ENCODE results near the gene CA10. TPM values are rescaled to one million over a fixed set of nuclear protein-coding genes. Genes with fewer than 3 reads are reported as not detected.

The CA10 gene
- total RNA-seq, 1 donor from 2014 or later, result 2.0 TPM

DNA sequence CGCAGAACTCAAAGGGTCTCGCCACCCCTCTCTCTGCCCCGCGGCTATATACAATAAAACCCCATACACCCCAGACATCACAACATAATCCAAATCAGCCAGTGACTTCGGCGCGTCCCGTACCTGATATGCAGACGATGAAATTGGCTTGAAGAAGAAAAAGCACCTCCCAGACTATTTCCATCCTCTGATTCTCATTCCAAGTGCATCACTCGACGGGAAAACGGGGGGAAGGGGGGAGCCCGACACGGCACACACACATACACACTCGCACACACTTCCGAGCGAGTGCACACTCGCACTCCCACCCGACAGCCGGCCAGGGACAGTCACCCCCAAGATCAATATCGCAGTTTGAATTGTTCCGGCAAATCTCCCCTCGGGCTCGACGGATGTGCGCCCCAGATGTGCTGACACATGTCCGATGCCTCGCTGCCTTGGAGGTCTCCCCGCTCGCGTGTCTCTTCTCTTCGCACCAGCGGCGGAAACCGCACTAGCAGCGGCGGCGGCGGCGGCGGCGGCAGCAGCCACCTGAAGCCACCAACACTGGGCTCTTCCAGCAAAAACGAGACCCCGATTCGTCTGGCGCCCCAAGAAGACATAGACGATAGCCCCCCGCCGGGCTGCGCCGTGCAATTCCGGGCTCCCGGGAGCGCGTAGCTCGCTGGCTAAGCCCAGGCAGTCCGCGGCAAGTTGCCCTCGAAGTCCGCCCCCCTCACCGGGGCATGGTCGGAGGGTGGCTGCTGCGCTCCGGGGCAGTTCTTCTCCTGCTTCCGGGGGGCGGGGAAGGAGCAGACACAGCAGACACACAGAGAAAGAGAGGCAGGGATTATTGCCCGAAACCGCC, 688 bp downstream of the CA10 start:
- intact Hi-C loops (cut with DNase I), result no loop called here
- DNase-seq (ENCODE audit: extremely low spot score in 2 of 2), result no peak
- no peak overlapping the region for H3K4me3 ChIP-seq

DNA sequence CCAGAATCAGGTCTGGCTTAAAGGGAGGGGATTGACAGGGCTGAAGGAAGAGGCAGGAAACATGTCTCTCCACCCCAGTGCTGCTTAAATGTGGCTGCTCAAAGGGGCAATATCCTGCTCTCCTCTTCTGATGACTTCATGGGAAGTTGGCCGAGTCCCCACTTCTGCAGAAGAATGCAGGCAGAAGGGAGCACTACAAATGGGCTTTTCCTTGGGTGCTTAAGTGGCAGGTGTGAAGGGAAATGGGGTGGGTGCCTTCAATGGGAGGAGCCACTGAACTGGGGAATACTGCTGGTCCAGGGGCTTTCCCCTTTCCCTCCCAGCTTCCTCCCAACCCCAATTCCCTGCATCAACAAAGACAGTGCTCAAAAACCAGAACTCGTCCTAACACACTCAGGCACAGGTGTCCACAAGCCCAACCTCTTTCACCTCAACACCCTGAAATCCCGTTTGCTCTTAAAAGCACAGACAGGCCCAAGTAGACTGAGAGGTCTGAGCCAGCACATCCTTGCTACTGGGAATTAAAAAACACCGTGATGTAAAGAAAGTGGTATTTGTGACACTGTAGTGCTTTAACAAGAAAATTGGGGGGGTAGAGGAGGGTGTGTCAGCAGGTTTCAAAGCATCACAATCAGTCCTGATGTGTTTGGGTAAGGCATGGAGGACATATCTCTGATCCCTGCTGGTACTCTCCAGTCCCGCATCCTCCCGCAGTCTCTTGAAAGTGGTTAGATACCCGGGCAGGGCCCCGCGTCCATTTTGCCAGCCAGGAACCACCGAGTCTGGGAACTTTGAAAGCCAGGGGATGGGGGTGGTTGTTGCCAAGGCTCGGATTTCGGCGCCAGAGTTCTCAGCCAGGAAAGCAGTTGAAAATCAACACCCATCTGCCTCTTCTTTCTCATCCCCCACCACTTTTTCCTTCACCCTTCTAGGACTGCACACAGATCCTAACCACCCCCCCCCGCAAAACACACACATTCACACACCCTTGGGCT, 1.6 kb downstream of the CA10 start:
- DNase-seq (ENCODE audit: extremely low spot score in 2 of 2), result no peak
- intact Hi-C loops (cut with DNase I), result no loop called here
- Histone ChIP-seq H3K9me3 (no peaks in the 10 kb centered on the region), H3K4me3 (no peak overlapping the region), H3K36me3 (no peaks in the 10 kb centered on the region), H3K27ac (no peak overlapping the region), H3K4me1 (no peaks in the 10 kb centered on the region), H3K27me3 (no peaks in the 10 kb centered on the region)
- TF ChIP-seq, protein P1, sequence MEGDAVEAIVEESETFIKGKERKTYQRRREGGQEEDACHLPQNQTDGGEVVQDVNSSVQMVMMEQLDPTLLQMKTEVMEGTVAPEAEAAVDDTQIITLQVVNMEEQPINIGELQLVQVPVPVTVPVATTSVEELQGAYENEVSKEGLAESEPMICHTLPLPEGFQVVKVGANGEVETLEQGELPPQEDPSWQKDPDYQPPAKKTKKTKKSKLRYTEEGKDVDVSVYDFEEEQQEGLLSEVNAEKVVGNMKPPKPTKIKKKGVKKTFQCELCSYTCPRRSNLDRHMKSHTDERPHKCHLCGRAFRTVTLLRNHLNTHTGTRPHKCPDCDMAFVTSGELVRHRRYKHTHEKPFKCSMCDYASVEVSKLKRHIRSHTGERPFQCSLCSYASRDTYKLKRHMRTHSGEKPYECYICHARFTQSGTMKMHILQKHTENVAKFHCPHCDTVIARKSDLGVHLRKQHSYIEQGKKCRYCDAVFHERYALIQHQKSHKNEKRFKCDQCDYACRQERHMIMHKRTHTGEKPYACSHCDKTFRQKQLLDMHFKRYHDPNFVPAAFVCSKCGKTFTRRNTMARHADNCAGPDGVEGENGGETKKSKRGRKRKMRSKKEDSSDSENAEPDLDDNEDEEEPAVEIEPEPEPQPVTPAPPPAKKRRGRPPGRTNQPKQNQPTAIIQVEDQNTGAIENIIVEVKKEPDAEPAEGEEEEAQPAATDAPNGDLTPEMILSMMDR (IDR thresholded peaks at IDR 0.05), result no peak
- no peak for TF ChIP-seq POLR2AphosphoS5 (IDR thresholded peaks at IDR 0.05; ENCODE audit: insufficient read depth in 1 of 2, low read depth in 1 of 2)
- no peak for TF ChIP-seq POLR2A (IDR thresholded peaks at IDR 0.05)

More for the DNA sequence above, 688 bp downstream of the CA10 start:
- Histone ChIP-seq H3K9me3 (no peaks in the 10 kb centered on the region), H3K27ac (no peak overlapping the region), H3K36me3 (no peaks in the 10 kb centered on the region), H3K27me3 (no peaks in the 10 kb centered on the region), H3K4me1 (no peaks in the 10 kb centered on the region)
- TF ChIP-seq POLR2A (IDR thresholded peaks at IDR 0.05) (no peak), POLR2AphosphoS5 (IDR thresholded peaks at IDR 0.05; ENCODE audit: insufficient read depth in 1 of 2, low read depth in 1 of 2) (no peak)
- TF ChIP-seq, protein P1 (IDR thresholded peaks at IDR 0.05), result no peak

- H3K27me3 ChIP-seq, result no peaks in the 10 kb centered on the region
- DNase-seq (ENCODE audit: extremely low spot score in 2 of 2), result no peak
- H3K4me1 ChIP-seq, result no peaks in the 10 kb centered on the region
- H3K27ac ChIP-seq, result no peak overlapping the region
- no peak overlapping the region for H3K4me3 ChIP-seq
- H3K9me3 ChIP-seq, result no peaks in the 10 kb centered on the region
- H3K36me3 ChIP-seq, result no peaks in the 10 kb centered on the region
- intact Hi-C loops (cut with DNase I), result no loop called here
- TF ChIP-seq POLR2AphosphoS5 (IDR thresholded peaks at IDR 0.05; ENCODE audit: insufficient read depth in 1 of 2, low read depth in 1 of 2), result no peak
- no peak for TF ChIP-seq POLR2A (IDR thresholded peaks at IDR 0.05)
- TF ChIP-seq, protein P1 (IDR thresholded peaks at IDR 0.05), result no peak
These were observed 3.2 kb downstream of the CA10 start for GRCh38 chr17:52155301-52155700.

DNA sequence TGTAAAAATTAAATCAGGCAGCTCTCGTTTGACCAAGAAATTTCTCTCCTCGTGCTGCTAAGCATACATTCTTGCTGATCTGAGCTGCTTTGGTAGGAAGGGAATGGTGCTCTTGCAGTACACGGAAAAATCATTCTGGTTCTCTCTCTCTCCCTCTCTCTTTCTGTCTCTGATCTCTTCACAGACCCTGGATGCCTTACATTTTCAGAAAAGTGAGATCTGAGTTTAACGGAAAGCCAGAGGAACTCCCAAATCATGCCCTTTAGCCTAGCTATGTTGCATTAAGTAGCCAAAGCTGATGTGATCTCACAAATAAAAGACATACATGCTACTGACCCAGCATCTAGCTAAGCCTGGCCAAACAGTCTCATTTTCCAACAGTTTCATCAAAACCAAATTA, 4.0 kb downstream of the CA10 start:
- no peaks in the 10 kb centered on the region for H3K27me3 ChIP-seq
- DNase-seq (ENCODE audit: extremely low spot score in 2 of 2), result no peak
- no peaks in the 10 kb centered on the region for H3K36me3 ChIP-seq
- H3K4me1 ChIP-seq, result no peaks in the 10 kb centered on the region
- intact Hi-C loops (cut with DNase I), result no loop called here
- no peak for TF ChIP-seq POLR2A (IDR thresholded peaks at IDR 0.05)
- TF ChIP-seq, protein P1 (IDR thresholded peaks at IDR 0.05), result no peak
- TF ChIP-seq POLR2AphosphoS5 (IDR thresholded peaks at IDR 0.05; ENCODE audit: insufficient read depth in 1 of 2, low read depth in 1 of 2), result no peak
- H3K27ac ChIP-seq, result no peak overlapping the region
- H3K9me3 ChIP-seq, result no peaks in the 10 kb centered on the region
- no peak overlapping the region for H3K4me3 ChIP-seq

Data from vagina (tissue), 2 donors.